Non-pigmented ciliary epithelial cell (primary cell): ENCODE results near the gene TIFAB.
A peak's percentile ranks its signal among the peaks of the same experiment; 100 is the strongest.

Experiments
- DNase-seq: peaks from one replicate; pipeline ENCODE4 v3.0.0-alpha.2; 2010; ENCODE audit warnings: low read depth

The TIFAB gene

GRCh38 chr5:135458356-135458755, 6.2 kb upstream of the TIFAB start:
- no peak for DNase-seq

- no peak for DNase-seq
These were observed 5.4 kb upstream of the TIFAB start for GRCh38 chr5:135457424-135458071.

GRCh38 chr5:135456238-135457099, 4.3 kb upstream of the TIFAB start:
- peak; percentile 58 for DNase-seq

- no peak for DNase-seq
These were observed 3.7 kb upstream of the TIFAB start for GRCh38 chr5:135455876-135456237.

- DNase-seq: no peak
These were observed 2.8 kb upstream of the TIFAB start for GRCh38 chr5:135454946-135455345.

GRCh38 chr5:135453613-135454012, 1.5 kb upstream of the TIFAB start:
- no peak for DNase-seq

- DNase-seq: no peak
These were observed 400 bp downstream of the TIFAB start for GRCh38 chr5:135451581-135452320.

GRCh38 chr5:135450952-135451351, 1.2 kb downstream of the TIFAB start:
- DNase-seq: no peak

GRCh38 chr5:135450336-135450735, 1.8 kb downstream of the TIFAB start:
- DNase-seq: no peak

- no peak for DNase-seq
These were observed 2.5 kb downstream of the TIFAB start for GRCh38 chr5:135449644-135450043.

GRCh38 chr5:135448791-135449507, 3.2 kb downstream of the TIFAB start:
- DNase-seq: no peak

- DNase-seq: no peak
These were observed 3.9 kb downstream of the TIFAB start for GRCh38 chr5:135448071-135448739.

GRCh38 chr5:135447298-135447929, 4.7 kb downstream of the TIFAB start, which contains the start of gene DCANP1:
DCANP1 (minus strand) TSS chr5:135447348; CDS start chr5:135447108, 240 bp downstream.
- no peak for DNase-seq

- no peak for DNase-seq
These were observed 5.5 kb downstream of the TIFAB start for GRCh38 chr5:135446615-135447014.

- no peak for DNase-seq
These were observed 5.9 kb downstream of the TIFAB start for GRCh38 chr5:135446206-135446605.

GRCh38 chr5:135445306-135445985, 6.7 kb downstream of the TIFAB start:
- DNase-seq: no peak

GRCh38 chr5:135444881-135445280, 7.3 kb downstream of the TIFAB start:
- DNase-seq: no peak

- no peak for DNase-seq
These were observed 7.8 kb downstream of the TIFAB start for GRCh38 chr5:135444360-135444759.

- DNase-seq: no peak
These were observed 8.8 kb downstream of the TIFAB start for GRCh38 chr5:135443161-135443960.
